GM21360 (cell line): ENCODE results near the gene MANSC1.
"Not testable (repeated sequence)": the region's sequence is repeated elsewhere in the genome, so short reads cannot be mapped to it uniquely, and the experiment has no call there.

Experiments
- ATAC-seq: cut with Tn5 transposase; IDR thresholded peaks from one replicate; pipeline ENCODE4 v1.9.1; 2021; ENCODE audit warnings: mild to moderate bottlenecking, moderate library complexity; ENCODE audit not compliant: unreplicated experiment

The MANSC1 gene

DNA sequence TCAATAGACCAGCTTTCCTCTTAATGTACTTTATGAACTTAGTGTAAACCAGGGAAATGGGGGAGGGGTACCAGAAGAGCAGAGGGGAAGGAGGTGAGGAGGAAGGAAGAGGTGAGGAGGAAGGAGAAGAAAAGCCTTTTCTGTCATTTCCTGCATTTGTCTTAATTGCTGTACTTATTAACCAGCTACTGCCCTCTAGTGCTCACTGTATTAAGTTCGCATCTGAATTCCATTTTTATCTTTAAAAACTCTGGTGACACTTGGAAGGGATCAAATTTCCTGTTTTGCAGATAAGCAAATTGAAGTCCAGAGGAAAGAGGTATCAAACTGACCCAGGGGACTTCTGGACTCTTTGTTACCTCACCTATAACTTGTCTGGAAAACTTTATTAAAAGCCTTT, 22.2 kb downstream of the MANSC1 start:
- no peak for ATAC-seq

DNA sequence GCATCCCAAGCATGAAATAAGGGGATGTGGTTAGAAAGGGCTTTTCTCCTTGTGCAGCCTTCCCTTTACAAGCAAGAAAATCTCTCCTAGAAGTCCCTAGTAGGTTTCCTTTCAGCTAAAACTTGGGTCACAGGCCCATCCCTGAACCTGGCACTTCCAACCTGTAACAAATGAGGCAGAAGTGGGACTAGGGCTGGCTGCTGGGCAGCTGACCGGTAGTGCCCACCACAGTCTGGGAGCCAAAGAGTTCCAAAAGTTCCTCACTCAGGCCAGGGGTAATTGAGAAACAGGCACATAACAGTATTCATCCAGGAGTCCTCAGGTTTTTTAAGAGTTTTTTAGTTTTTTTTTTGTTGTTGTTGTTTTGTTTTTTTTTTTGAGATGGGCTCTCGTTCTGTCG, 23.8 kb downstream of the MANSC1 start:
- no peak for ATAC-seq

GRCh38 chr12:12323591-12323990, 26.5 kb downstream of the MANSC1 start:
- ATAC-seq = no peak

- ATAC-seq = no peak
Observed at GRCh38 chr12:12323118-12323517, 26.9 kb downstream of the MANSC1 start.

DNA sequence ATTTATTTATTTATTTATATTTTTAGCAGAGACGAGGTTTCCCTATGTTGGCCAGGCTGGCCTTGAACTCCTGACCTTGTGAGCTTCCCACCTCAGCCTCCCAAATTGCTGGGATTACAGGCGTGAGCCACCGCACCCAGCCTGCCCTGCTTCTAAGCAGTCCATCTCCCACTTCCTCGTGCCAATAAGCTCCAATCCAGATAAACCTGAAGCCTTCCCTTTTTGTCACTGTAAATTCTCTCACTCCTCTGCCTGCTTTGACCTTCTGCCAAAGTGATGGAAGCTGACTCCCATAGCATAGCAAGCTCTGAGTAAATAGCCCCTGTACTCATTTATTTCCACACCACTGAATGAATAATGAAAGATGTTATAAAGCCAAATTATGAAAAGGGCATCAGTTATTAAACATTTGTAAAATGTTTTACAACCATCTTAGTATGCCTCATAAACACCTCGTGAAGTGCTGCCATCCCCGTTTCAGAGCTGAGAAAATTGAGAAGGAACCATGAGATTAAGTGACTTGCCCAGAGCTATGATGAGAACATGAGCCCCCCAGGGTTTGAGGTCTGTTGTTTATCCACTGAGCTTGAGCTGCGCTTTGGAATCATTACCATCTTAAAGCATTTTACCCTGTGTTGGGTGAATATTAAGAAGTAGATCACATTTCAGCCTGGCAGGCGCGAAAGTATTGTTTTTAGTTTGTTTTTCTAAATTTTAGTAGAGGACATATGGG, 30.4 kb downstream of the MANSC1 start:
- ATAC-seq = no peak

DNA sequence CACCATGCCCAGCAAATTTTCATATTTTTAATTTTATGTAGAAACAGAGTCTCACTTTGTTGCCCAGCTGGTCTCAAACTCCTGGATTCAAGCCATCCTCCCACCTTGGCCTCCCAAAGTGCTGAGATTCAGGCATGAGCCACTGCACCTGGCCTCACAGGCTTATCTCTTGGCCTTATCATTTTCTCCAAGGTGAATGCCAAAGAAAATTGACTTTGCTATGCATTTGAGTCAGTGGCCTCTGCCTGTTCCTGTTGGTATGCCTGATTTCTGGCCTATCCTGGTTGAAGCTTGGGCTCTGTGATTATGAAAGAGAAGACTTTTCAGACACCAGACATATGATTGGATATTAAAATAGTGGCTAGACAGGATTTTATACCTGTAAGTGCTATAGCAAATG, 34.2 kb downstream of the MANSC1 start:
- ATAC-seq = no peak

DNA sequence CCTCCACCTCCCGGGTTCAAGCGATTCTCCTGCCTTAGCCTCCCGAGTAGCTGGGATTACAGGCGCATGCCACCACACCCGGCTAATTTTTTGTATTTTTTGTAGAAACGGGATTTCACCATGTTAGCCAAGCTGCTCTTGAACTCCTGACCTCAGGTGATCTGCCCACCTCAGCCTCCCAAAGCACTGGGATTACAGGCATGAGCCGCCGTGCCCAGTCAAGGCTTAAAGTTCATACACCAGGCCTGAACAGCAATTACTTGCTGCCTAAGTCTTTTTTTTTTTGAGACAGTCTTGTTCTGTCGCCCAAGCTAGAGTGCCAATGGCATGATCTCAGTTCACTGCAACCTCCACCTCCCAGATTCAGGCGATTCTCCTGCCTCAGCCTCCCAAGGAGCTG, 39.3 kb downstream of the MANSC1 start:
- not testable (repeated sequence) for ATAC-seq

GRCh38 chr12:12305568-12306300, 44.3 kb downstream of the MANSC1 start:
- no peak for ATAC-seq

GRCh38 chr12:12302976-12303375, 47.1 kb downstream of the MANSC1 start:
- no peak for ATAC-seq

DNA sequence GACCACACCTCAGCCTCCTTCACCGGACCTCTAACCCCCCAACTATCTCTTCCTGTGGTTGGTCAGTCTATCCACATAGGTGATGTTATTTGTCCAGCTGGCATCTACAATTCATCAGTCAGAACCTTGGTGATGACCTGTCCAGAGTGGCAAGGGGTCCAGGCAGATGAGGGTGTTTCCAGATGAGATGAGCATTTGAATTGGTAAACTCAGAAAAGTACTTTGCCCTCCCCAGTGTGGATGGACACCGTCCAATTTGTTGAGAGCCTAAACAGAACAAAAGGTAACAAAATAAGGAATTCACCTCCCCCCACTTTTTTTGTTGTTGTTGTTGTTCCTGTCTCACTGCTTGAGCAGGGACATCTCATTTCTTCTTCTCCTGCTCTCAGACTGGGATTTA, 48.9 kb downstream of the MANSC1 start:
- no peak for ATAC-seq

DNA sequence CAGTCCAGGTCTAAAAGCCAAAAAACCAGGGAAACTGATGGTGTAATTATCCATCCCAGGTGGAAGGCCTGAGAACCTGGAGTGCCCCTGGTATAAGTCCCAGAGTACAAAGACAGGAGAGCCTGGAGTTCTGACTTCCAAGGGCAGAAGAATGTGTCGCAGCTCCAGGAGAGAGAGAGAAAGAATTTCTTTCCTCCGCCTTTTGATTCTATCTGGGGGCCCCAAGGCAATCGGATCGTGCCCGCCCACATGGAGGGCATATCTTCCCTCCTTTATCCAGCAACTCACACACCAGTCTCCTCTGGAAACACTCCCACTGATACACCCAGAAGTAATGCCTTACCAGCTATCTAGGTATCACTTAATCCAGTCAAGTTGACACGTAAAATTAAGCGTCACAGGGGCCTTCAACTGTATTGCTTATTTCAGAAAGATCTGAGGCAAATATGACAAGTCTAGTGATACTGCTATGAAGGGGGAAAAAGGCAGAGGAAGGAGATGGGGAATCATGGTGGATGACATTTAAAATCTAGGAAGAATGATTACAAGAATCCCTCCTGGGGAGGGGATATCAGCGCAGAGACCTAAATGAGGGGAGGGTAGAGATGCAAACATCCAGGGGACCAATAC, 52.7 kb downstream of the MANSC1 start:
- ATAC-seq = no peak

GRCh38 chr12:12294215-12295005, 55.6 kb downstream of the MANSC1 start:
- no peak for ATAC-seq

DNA sequence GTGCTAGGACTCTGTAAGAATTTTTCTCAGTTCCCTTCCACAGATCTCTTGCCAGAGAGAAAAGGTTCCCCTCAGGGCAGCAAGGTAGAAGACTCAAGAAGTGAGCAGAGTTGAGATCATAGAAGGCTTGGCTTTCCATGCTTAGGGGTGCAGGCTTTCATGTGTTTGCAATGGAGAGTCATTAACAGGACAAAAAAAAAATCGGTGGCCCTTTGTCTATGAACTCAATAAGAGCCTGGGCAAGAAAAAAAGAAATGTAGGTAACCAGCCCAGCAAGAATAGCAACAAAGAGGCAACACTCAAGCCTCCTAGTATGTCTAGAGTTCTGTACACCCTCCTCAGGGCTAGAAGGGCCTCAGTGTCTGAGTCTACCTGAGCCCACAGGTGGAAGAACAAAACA, 59.8 kb downstream of the MANSC1 start:
- no peak for ATAC-seq

DNA sequence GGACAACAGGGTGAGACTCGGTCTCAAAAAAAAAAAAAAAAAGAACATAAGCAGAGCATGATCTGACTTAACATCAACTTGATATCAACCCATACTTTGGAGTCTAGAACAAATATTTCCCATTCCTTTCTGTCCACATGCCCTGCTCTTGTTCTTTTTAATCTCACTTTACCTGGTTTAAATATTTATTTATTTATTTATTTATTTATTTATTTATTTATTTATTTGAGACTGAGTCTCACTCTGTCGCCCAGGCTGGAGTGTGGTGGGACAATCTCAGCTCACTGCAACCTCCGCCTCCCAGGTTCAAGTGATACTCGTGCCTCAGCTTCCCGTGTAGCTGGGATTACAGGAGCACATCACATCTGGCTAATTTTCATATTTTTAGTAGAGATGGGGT, 63.6 kb downstream of the MANSC1 start:
- ATAC-seq = no peak

- ATAC-seq = no peak
Observed at GRCh38 chr12:12282761-12283425, 67.1 kb downstream of the MANSC1 start.

DNA sequence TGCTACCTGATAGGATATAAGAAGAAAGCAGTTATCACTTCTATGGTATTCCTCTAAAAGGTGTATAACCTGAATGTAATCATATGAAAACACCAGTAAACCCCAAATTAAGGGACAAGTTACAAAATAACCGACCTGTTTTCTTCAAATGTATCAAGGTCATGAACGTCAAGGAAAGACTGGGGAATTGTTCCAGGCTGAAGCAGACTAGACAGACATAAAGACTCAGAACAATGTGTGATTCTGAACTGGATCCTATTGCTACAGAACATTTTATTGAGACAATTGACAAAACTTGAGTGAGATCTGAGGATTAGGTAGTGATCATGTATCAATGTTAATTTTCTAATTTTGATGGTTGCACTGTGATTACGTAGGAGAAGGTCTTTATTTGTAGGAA, 67.8 kb downstream of the MANSC1 start:
- no peak for ATAC-seq

GRCh38 chr12:12281134-12281533, 68.9 kb downstream of the MANSC1 start:
- ATAC-seq = no peak

- ATAC-seq = no peak
Observed at GRCh38 chr12:12278899-12279298, 71.1 kb downstream of the MANSC1 start.
